ENCODE results near the gene SLC50A1.

SLC50A1 gene

DNA sequence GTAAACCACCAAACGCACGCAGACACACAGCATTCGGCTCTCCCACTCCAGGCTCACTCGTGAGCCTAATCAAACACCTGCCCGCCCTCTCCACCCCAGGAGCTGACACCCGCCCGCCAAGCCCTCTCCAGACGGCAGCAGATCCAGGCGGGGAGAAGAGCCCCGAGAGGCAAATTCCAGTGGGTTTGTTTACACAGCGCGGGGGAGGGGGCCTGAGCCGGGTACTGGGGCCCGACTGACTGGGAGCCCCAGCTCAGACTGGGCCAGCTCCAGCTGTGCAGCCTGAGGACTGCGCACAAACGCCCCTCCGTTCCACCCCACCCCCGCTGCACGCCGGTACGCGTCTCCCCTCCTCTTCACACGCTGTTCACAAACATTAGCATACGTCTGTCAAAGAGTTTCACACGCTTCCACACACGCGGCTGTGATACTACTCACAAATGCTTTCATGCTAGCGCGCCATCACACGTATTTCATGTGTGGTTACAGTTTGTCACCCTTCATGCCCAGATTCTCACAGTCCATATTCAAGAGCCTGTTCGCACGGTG is 9.0 kb upstream of the SLC50A1 start (continued):
- TF ChIP-seq ZNF184 (tag by site-specific recombination; IDR thresholded peaks at IDR 0.05) (no peak), ZNF670 (tag by site-specific recombination; IDR thresholded peaks at IDR 0.05; ENCODE audit: low read depth) (no peak), ZNF548 (tag by site-specific recombination; IDR thresholded peaks at IDR 0.05) (no peak), MEIS1 (CRISPR knock-in tag; IDR thresholded peaks at IDR 0.05; ENCODE audit: borderline replicate concordance) (no peak), ZNF701 (tag by site-specific recombination; IDR thresholded peaks at IDR 0.05) (no peak), TCF7L2 (IDR thresholded peaks at IDR 0.05; ENCODE audit: borderline replicate concordance, low read depth, low read length) (no peak), ZBTB17 (tag by site-specific recombination; IDR thresholded peaks at IDR 0.05) (peak; percentile 99), ZNF610 (tag by site-specific recombination; IDR thresholded peaks at IDR 0.05; ENCODE audit: borderline replicate concordance) (no peak), ZNF521 (tag by site-specific recombination; IDR thresholded peaks at IDR 0.05) (no peak), ZNF239 (tag by site-specific recombination; IDR thresholded peaks at IDR 0.05) (no peak), ZNF664 (tag by site-specific recombination; IDR thresholded peaks at IDR 0.05) (no peak), ZNF391 (tag by site-specific recombination; IDR thresholded peaks at IDR 0.05; ENCODE audit: borderline replicate concordance, low read depth) (no peak), ZNF426 (tag by site-specific recombination; IDR thresholded peaks at IDR 0.05) (no peak), ZFP37 (tag by site-specific recombination; IDR thresholded peaks at IDR 0.05) (no peak), HOXA7 (CRISPR knock-in tag; IDR thresholded peaks at IDR 0.05; ENCODE audit: borderline replicate concordance) (no peak), ZNF561 (tag by site-specific recombination; IDR thresholded peaks at IDR 0.05; ENCODE audit: borderline replicate concordance) (0 out of 2 replicates have a peak, but pooled peaks have one; percentile 25), GLIS1 (tag by site-specific recombination; IDR thresholded peaks at IDR 0.05) (no peak; the same call in 1 of the 2 replicates), ZNF843 (tag by site-specific recombination; IDR thresholded peaks at IDR 0.05) (no peak), RBAK (tag by site-specific recombination; IDR thresholded peaks at IDR 0.05) (no peak), ZNF777 (tag by site-specific recombination; IDR thresholded peaks at IDR 0.05; ENCODE audit: borderline replicate concordance) (peak; percentile 43; the same call in 1 of the 2 replicates), ZNF354C (tag by site-specific recombination; IDR thresholded peaks at IDR 0.05; ENCODE audit: borderline replicate concordance, low read depth) (no peak), SCRT1 (tag by site-specific recombination; IDR thresholded peaks at IDR 0.05; ENCODE audit: borderline replicate concordance) (no peak), ZNF529 (tag by site-specific recombination; IDR thresholded peaks at IDR 0.05; ENCODE audit: insufficient replicate concordance) (no peak), ZNF138 (tag by site-specific recombination; IDR thresholded peaks at IDR 0.05; ENCODE audit: borderline replicate concordance) (no peak)
- TF ChIP-seq, protein P1, sequence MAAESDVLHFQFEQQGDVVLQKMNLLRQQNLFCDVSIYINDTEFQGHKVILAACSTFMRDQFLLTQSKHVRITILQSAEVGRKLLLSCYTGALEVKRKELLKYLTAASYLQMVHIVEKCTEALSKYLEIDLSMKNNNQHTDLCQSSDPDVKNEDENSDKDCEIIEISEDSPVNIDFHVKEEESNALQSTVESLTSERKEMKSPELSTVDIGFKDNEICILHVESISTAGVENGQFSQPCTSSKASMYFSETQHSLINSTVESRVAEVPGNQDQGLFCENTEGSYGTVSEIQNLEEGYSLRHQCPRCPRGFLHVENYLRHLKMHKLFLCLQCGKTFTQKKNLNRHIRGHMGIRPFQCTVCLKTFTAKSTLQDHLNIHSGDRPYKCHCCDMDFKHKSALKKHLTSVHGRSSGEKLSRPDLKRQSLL (tag by site-specific recombination; IDR thresholded peaks at IDR 0.05), result no peak
- TF ChIP-seq, protein P2, sequence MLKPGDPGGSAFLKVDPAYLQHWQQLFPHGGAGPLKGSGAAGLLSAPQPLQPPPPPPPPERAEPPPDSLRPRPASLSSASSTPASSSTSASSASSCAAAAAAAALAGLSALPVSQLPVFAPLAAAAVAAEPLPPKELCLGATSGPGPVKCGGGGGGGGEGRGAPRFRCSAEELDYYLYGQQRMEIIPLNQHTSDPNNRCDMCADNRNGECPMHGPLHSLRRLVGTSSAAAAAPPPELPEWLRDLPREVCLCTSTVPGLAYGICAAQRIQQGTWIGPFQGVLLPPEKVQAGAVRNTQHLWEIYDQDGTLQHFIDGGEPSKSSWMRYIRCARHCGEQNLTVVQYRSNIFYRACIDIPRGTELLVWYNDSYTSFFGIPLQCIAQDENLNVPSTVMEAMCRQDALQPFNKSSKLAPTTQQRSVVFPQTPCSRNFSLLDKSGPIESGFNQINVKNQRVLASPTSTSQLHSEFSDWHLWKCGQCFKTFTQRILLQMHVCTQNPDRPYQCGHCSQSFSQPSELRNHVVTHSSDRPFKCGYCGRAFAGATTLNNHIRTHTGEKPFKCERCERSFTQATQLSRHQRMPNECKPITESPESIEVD (tag by site-specific recombination; IDR thresholded peaks at IDR 0.05), result no peak
- TF ChIP-seq, protein P3, sequence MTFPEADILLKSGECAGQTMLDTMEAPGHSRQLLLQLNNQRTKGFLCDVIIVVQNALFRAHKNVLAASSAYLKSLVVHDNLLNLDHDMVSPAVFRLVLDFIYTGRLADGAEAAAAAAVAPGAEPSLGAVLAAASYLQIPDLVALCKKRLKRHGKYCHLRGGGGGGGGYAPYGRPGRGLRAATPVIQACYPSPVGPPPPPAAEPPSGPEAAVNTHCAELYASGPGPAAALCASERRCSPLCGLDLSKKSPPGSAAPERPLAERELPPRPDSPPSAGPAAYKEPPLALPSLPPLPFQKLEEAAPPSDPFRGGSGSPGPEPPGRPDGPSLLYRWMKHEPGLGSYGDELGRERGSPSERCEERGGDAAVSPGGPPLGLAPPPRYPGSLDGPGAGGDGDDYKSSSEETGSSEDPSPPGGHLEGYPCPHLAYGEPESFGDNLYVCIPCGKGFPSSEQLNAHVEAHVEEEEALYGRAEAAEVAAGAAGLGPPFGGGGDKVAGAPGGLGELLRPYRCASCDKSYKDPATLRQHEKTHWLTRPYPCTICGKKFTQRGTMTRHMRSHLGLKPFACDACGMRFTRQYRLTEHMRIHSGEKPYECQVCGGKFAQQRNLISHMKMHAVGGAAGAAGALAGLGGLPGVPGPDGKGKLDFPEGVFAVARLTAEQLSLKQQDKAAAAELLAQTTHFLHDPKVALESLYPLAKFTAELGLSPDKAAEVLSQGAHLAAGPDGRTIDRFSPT (tag by site-specific recombination; IDR thresholded peaks at IDR 0.05), result no peak
- TF ChIP-seq, protein P4, sequence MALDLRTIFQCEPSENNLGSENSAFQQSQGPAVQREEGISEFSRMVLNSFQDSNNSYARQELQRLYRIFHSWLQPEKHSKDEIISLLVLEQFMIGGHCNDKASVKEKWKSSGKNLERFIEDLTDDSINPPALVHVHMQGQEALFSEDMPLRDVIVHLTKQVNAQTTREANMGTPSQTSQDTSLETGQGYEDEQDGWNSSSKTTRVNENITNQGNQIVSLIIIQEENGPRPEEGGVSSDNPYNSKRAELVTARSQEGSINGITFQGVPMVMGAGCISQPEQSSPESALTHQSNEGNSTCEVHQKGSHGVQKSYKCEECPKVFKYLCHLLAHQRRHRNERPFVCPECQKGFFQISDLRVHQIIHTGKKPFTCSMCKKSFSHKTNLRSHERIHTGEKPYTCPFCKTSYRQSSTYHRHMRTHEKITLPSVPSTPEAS (tag by site-specific recombination; IDR thresholded peaks at IDR 0.05), result peak; percentile 65
- TF ChIP-seq, protein P5, sequence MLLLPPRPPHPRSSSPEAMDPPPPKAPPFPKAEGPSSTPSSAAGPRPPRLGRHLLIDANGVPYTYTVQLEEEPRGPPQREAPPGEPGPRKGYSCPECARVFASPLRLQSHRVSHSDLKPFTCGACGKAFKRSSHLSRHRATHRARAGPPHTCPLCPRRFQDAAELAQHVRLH (tag by site-specific recombination; IDR thresholded peaks at IDR 0.05), result no peak
- TF ChIP-seq, protein P6, sequence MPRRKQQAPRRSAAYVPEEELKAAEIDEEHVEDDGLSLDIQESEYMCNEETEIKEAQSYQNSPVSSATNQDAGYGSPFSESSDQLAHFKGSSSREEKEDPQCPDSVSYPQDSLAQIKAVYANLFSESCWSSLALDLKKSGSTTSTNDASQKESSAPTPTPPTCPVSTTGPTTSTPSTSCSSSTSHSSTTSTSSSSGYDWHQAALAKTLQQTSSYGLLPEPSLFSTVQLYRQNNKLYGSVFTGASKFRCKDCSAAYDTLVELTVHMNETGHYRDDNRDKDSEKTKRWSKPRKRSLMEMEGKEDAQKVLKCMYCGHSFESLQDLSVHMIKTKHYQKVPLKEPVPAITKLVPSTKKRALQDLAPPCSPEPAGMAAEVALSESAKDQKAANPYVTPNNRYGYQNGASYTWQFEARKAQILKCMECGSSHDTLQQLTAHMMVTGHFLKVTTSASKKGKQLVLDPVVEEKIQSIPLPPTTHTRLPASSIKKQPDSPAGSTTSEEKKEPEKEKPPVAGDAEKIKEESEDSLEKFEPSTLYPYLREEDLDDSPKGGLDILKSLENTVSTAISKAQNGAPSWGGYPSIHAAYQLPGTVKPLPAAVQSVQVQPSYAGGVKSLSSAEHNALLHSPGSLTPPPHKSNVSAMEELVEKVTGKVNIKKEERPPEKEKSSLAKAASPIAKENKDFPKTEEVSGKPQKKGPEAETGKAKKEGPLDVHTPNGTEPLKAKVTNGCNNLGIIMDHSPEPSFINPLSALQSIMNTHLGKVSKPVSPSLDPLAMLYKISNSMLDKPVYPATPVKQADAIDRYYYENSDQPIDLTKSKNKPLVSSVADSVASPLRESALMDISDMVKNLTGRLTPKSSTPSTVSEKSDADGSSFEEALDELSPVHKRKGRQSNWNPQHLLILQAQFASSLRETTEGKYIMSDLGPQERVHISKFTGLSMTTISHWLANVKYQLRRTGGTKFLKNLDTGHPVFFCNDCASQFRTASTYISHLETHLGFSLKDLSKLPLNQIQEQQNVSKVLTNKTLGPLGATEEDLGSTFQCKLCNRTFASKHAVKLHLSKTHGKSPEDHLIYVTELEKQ (tag by site-specific recombination; IDR thresholded peaks at IDR 0.05; ENCODE audit: borderline replicate concordance), result no peak

Data from HEK293 (cell line).